ENCODE results near the gene SLC35F2.

SLC35F2 gene

DNA sequence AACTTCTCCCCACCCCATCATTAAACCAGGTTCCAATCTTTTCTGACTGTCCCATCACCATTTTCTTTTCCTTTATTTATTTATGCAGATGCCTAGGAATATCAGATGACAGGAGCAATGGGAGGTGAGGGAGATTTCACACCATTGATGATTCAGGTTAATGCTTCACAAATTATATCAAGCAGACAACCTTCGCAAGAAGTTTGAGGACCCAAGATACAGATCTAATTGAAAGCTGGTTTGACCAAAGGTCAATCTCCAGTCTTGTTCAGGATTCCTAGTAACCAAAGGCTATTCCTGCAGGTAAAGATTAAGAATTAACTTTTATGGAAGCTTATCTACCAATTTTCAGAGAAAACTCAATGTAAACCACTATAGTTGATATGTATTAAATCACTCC, 54.4 kb downstream of the SLC35F2 start:
- Histone ChIP-seq H3F3A (ENCODE audit: insufficient read depth, low read length) (no peaks in the 10 kb centered on the region), H3K4me3 (ENCODE audit: low read length) (no peak overlapping the region), H3K9me3 (replicated peaks; ENCODE audit: insufficient read depth, low read length) (no peaks in the 10 kb centered on the region), H3K9ac (ENCODE audit: low read length) (no peak overlapping the region), H2AFZ (ENCODE audit: low read length) (no peak overlapping the region), H3K4me1 (ENCODE audit: low read length) (no peaks in the 10 kb centered on the region), H3K9me2 (replicated peaks; ENCODE audit: insufficient read depth, low read length) (no peaks in the 10 kb centered on the region), H3K79me2 (ENCODE audit: low read length) (no peaks in the 10 kb centered on the region), H3K36me3 (replicated peaks; ENCODE audit: insufficient read depth, low read length) (peaks cover 7% of the 10 kb centered on the region; the same call in 1 of the 2 replicates), H3K27me3 (replicated peaks; ENCODE audit: insufficient read depth, low read length) (no peaks in the 10 kb centered on the region), H3K4me2 (ENCODE audit: low read depth, low read length) (no peak overlapping the region), H3K27ac (ENCODE audit: low read length) (no peak overlapping the region), H4K20me1 (ENCODE audit: insufficient read depth, low read length) (no peaks in the 10 kb centered on the region)
- TF ChIP-seq EZH2 (optimal IDR thresholded peaks at IDR 0.05; ENCODE audit: low read depth, low read length) (no peak), EZH2phosphoT487 (IDR thresholded peaks at IDR 0.05; ENCODE audit: low read length) (no peak)
- TF ChIP-seq, protein P1, sequence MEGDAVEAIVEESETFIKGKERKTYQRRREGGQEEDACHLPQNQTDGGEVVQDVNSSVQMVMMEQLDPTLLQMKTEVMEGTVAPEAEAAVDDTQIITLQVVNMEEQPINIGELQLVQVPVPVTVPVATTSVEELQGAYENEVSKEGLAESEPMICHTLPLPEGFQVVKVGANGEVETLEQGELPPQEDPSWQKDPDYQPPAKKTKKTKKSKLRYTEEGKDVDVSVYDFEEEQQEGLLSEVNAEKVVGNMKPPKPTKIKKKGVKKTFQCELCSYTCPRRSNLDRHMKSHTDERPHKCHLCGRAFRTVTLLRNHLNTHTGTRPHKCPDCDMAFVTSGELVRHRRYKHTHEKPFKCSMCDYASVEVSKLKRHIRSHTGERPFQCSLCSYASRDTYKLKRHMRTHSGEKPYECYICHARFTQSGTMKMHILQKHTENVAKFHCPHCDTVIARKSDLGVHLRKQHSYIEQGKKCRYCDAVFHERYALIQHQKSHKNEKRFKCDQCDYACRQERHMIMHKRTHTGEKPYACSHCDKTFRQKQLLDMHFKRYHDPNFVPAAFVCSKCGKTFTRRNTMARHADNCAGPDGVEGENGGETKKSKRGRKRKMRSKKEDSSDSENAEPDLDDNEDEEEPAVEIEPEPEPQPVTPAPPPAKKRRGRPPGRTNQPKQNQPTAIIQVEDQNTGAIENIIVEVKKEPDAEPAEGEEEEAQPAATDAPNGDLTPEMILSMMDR (IDR thresholded peaks at IDR 0.05; ENCODE audit: low read length), result no peak
- DNase-seq, result no peak

DNA sequence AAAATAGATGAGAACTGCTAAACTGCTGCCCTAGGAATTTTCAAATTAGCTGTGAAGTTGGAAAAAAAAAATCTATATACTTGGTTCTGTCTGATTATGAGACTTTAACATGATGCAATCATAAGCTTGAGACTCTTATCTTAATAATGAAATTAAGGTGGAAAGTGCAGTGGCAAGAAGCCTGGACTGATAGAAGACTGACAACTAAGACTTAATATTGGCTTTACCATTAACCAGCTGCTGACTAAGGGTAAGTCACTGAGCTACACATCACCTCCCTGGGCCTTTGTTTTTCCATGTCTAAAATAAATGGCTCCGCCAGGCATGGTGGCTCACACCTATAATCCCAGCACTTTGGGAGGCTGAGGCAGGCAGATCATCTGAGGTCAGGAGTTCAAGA, 56.9 kb downstream of the SLC35F2 start:
- Histone ChIP-seq H3K4me1 (ENCODE audit: low read length) (no peaks in the 10 kb centered on the region), H3F3A (ENCODE audit: insufficient read depth, low read length) (no peaks in the 10 kb centered on the region), H3K27me3 (replicated peaks; ENCODE audit: insufficient read depth, low read length) (no peaks in the 10 kb centered on the region), H3K79me2 (ENCODE audit: low read length) (no peaks in the 10 kb centered on the region), H3K9me2 (replicated peaks; ENCODE audit: insufficient read depth, low read length) (no peaks in the 10 kb centered on the region), H3K9ac (ENCODE audit: low read length) (no peak overlapping the region), H2AFZ (ENCODE audit: low read length) (no peak overlapping the region), H3K9me3 (replicated peaks; ENCODE audit: insufficient read depth, low read length) (no peaks in the 10 kb centered on the region), H3K36me3 (replicated peaks; ENCODE audit: insufficient read depth, low read length) (peaks cover 7% of the 10 kb centered on the region; the same call in 1 of the 2 replicates), H4K20me1 (ENCODE audit: insufficient read depth, low read length) (no peaks in the 10 kb centered on the region), H3K4me2 (ENCODE audit: low read depth, low read length) (no peak overlapping the region), H3K27ac (ENCODE audit: low read length) (no peak overlapping the region), H3K4me3 (ENCODE audit: low read length) (no peak overlapping the region)
- no peak for DNase-seq
- no peak for TF ChIP-seq EZH2phosphoT487 (IDR thresholded peaks at IDR 0.05; ENCODE audit: low read length)
- no peak for TF ChIP-seq EZH2 (optimal IDR thresholded peaks at IDR 0.05; ENCODE audit: low read depth, low read length)
- TF ChIP-seq, protein P1 (IDR thresholded peaks at IDR 0.05; ENCODE audit: low read length), result no peak

DNA sequence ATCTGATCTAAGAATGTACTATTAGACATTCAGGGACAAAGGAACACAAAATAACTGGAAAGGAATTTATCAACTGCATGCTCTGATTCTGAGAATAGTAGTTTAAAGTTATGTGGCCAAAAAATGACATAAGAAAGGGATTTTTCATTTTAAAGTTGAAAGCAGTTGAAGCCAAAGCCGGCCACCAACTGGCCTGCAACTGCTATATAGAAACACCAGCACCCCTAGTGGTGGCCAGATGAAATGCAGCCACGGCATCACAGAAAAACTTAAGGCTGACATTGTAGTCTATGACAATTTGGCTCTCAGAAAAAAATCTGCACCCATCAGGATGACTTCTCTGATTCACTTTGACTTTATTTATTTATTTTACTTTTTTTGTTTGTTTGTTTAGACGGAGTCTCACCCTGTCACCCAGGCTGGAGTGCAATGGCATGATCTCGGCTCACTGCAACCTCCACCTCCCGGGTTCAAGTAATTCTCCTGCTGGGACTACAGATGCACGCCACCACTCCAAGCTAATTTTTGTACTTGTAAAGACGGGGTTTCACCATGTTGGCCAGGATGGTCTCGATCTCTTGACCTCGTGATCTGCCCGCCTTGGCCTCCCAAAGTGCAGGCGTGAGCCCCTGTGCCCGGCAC, 59.2 kb downstream of the SLC35F2 start:
- Histone ChIP-seq H3K4me2 (ENCODE audit: low read depth, low read length) (no peak overlapping the region), H3K9ac (ENCODE audit: low read length) (no peak overlapping the region), H3K79me2 (ENCODE audit: low read length) (no peaks in the 10 kb centered on the region), H3K36me3 (replicated peaks; ENCODE audit: insufficient read depth, low read length) (peaks cover 3% of the 10 kb centered on the region; the same call in 1 of the 2 replicates), H3K27ac (ENCODE audit: low read length) (no peak overlapping the region), H3F3A (ENCODE audit: insufficient read depth, low read length) (no peaks in the 10 kb centered on the region), H3K9me2 (replicated peaks; ENCODE audit: insufficient read depth, low read length) (no peaks in the 10 kb centered on the region), H3K27me3 (replicated peaks; ENCODE audit: insufficient read depth, low read length) (no peaks in the 10 kb centered on the region), H3K4me1 (ENCODE audit: low read length) (no peaks in the 10 kb centered on the region), H2AFZ (ENCODE audit: low read length) (no peak overlapping the region), H3K4me3 (ENCODE audit: low read length) (no peak overlapping the region), H3K9me3 (replicated peaks; ENCODE audit: insufficient read depth, low read length) (no peaks in the 10 kb centered on the region), H4K20me1 (ENCODE audit: insufficient read depth, low read length) (no peaks in the 10 kb centered on the region)
- peak; percentile 70 for DNase-seq
- no peak for TF ChIP-seq EZH2phosphoT487 (IDR thresholded peaks at IDR 0.05; ENCODE audit: low read length)
- TF ChIP-seq, protein P1 (IDR thresholded peaks at IDR 0.05; ENCODE audit: low read length), result peak; percentile 93

Measured in MM.1S (cell line).